A673 (cell line): ENCODE results near the gene TMEM163.

Experiments used
- EZH2 ChIP-seq: fragments of 200-600 bp; sonication (generic); IDR thresholded peaks from 2 replicates; pipeline ENCODE4 v1.6.1; 2017; ENCODE audit warnings: borderline replicate concordance, low read depth, mild to moderate bottlenecking, mixed read lengths, antibody characterized with exemption, low read length; ENCODE audit not compliant: poor library complexity, severe bottlenecking
- TF ChIP-seq, protein P1 (sequence below): fragments of 300-800, 200-600 bp; sonication (generic); conservative IDR thresholded peaks from 2 replicates; pipeline ENCODE4 v1.5.1; 2017; ENCODE audit warnings: low read depth, mild to moderate bottlenecking, antibody characterized with exemption, low read length, moderate library complexity, mixed read lengths

DNA sequence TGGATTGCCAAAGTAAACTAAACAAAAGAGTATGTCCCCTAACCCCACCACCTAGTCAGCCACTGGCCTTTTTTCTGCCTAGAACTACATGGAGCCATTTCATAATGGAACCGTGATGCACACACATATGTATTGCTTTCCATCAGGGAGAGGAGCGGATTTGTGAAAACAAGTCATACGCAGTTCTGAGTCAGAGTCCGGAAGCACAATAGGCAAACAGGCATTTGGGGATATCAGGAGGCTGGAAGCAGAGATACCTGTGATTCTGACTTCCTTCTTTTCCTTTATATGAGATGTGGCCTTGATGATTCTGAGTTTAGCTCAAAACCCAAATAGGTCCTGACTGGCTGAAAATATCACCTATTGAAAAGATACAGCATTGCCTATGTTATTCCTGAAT is 93.5 kb downstream of the TMEM163 start:
- TF ChIP-seq, protein P1, sequence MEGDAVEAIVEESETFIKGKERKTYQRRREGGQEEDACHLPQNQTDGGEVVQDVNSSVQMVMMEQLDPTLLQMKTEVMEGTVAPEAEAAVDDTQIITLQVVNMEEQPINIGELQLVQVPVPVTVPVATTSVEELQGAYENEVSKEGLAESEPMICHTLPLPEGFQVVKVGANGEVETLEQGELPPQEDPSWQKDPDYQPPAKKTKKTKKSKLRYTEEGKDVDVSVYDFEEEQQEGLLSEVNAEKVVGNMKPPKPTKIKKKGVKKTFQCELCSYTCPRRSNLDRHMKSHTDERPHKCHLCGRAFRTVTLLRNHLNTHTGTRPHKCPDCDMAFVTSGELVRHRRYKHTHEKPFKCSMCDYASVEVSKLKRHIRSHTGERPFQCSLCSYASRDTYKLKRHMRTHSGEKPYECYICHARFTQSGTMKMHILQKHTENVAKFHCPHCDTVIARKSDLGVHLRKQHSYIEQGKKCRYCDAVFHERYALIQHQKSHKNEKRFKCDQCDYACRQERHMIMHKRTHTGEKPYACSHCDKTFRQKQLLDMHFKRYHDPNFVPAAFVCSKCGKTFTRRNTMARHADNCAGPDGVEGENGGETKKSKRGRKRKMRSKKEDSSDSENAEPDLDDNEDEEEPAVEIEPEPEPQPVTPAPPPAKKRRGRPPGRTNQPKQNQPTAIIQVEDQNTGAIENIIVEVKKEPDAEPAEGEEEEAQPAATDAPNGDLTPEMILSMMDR: no peak
- TF ChIP-seq EZH2: no peak
